OCI-LY3 (cell line): ENCODE measurements around the gene SLC25A25.
A peak's percentile ranks its signal among the peaks of the same experiment; 100 is the strongest.

Experiments used
- H2AFZ ChIP-seq: fragments of 200-600, 300-600 bp; shearing (Covaris generic); 2 replicates; pipeline ENCODE4 v1.6.0; 2014; ENCODE audit warnings: antibody characterized with exemption, low read depth, low read length
- H3K27ac ChIP-seq: fragments of 200-600, 300-600 bp; sonication (generic); 2 replicates; pipeline ENCODE4 v1.5.1; 2014; ENCODE audit warnings: mild to moderate bottlenecking, low read length, moderate library complexity, mixed read lengths
- H3K27me3 ChIP-seq: fragments of 200-600, 300-600 bp; sonication (generic); 2 replicates; pipeline ENCODE4 v1.6.1; 2014; ENCODE audit warnings: low read depth, low read length, mixed read lengths
- H3K36me3 ChIP-seq: fragments of 200-600, 300-600 bp; sonication (generic); replicated peaks from 2 replicates; pipeline ENCODE3; 2014; ENCODE audit warnings: low read depth, low read length, mixed read lengths
- H3K4me1 ChIP-seq: fragments of 300-600, 200-600 bp; sonication (generic); 2 replicates; pipeline ENCODE4 v1.6.1; 2014; ENCODE audit warnings: low read length, mixed read lengths
- H3K4me2 ChIP-seq: fragments of 200-600, 300-600 bp; sonication (generic); 2 replicates; pipeline ENCODE4 v1.6.1; 2014; ENCODE audit warnings: low read length, mixed read lengths
- H3K4me3 ChIP-seq: fragments of 300-600, 200-600 bp; sonication (generic); 2 replicates; pipeline ENCODE4 v1.5.1; 2014; ENCODE audit warnings: antibody characterized with exemption, mild to moderate bottlenecking, low read length, moderate library complexity
- H3K79me2 ChIP-seq: fragments of 300-600, 200-600 bp; shearing (Covaris generic); 2 replicates; pipeline ENCODE4 v1.6.1; 2014; ENCODE audit warnings: mild to moderate bottlenecking, low read length, mixed read lengths
- H3K9ac ChIP-seq: fragments of 300-600, 200-600 bp; shearing (Covaris generic); 2 replicates; pipeline ENCODE4 v1.6.0; 2014; ENCODE audit warnings: mild to moderate bottlenecking, low read length, moderate library complexity
- H3K9me3 ChIP-seq: fragments of 200-600, 300-600 bp; shearing (Covaris generic); 2 replicates; pipeline ENCODE4 v1.6.1; 2014; ENCODE audit warnings: low read length, mixed read lengths; ENCODE audit not compliant: insufficient read depth
- H4K20me1 ChIP-seq: fragments of 200-600, 300-600 bp; sonication (generic); 2 replicates; pipeline ENCODE4 v1.6.1; 2016; ENCODE audit warnings: low read length, mixed read lengths; ENCODE audit not compliant: insufficient read depth
- CTCF ChIP-seq: fragments of 200-600, 300-600 bp; sonication (generic); IDR thresholded peaks from 2 replicates; pipeline ENCODE4 v1.5.1; 2014; ENCODE audit warnings: antibody characterized with exemption, low read length, low read depth
- EZH2phosphoT487 ChIP-seq: fragments of 200-600 bp; shearing (Covaris generic); IDR thresholded peaks from 2 replicates; pipeline ENCODE4 v1.6.1; 2018; ENCODE audit warnings: antibody characterized with exemption, mixed run types, low read depth

Gene SLC25A25

GRCh38 chr9:128054087-128054486 lies 13.9 kb upstream of the SLC25A25 start:
- no peaks in the 10 kb centered on the region for H3K27me3 ChIP-seq
- no peaks in the 10 kb centered on the region for H3K36me3 ChIP-seq
- H2AFZ ChIP-seq = no peak overlapping the region
- no peaks in the 10 kb centered on the region for H4K20me1 ChIP-seq
- H3K4me3 ChIP-seq = no peak overlapping the region
- no peak overlapping the region for H3K9ac ChIP-seq
- 0 out of 2 replicates have a peak overlapping the region, but pooled peaks have one; percentile 9 for H3K4me2 ChIP-seq
- H3K9me3 ChIP-seq = no peaks in the 10 kb centered on the region
- H3K27ac ChIP-seq = no peak overlapping the region
- no peak for TF ChIP-seq CTCF
- TF ChIP-seq EZH2phosphoT487 = no peak
- H3K4me1 ChIP-seq = peaks cover 5% of the 10 kb centered on the region
- no peaks in the 10 kb centered on the region for H3K79me2 ChIP-seq

GRCh38 chr9:128055344-128056040 lies 12.5 kb upstream of the SLC25A25 start:
- H3K79me2 ChIP-seq = no peaks in the 10 kb centered on the region
- no peak overlapping the region for H3K9ac ChIP-seq
- TF ChIP-seq CTCF (no peak), EZH2phosphoT487 (no peak)
- peaks cover 5% of the 10 kb centered on the region for H3K4me1 ChIP-seq
- no peaks in the 10 kb centered on the region for H3K9me3 ChIP-seq
- no peak overlapping the region for H2AFZ ChIP-seq
- H3K36me3 ChIP-seq = no peaks in the 10 kb centered on the region
- H3K27me3 ChIP-seq = no peaks in the 10 kb centered on the region
- H3K4me3 ChIP-seq = no peak overlapping the region
- no peak overlapping the region for H3K27ac ChIP-seq
- H3K4me2 ChIP-seq = no peak overlapping the region
- H4K20me1 ChIP-seq = no peaks in the 10 kb centered on the region

- no peaks in the 10 kb centered on the region for H3K9me3 ChIP-seq
- H3K9ac ChIP-seq = no peak overlapping the region
- no peaks in the 10 kb centered on the region for H3K36me3 ChIP-seq
- H2AFZ ChIP-seq = no peak overlapping the region
- H3K27ac ChIP-seq = no peak overlapping the region
- H3K79me2 ChIP-seq = no peaks in the 10 kb centered on the region
- no peak overlapping the region for H3K4me2 ChIP-seq
- H3K27me3 ChIP-seq = no peaks in the 10 kb centered on the region
- peaks cover 5% of the 10 kb centered on the region for H3K4me1 ChIP-seq
- no peaks in the 10 kb centered on the region for H4K20me1 ChIP-seq
- TF ChIP-seq CTCF (no peak), EZH2phosphoT487 (no peak)
- H3K4me3 ChIP-seq = no peak overlapping the region
Observed at GRCh38 chr9:128056086-128056485, 11.9 kb upstream of the SLC25A25 start.

- no peaks in the 10 kb centered on the region for H3K27me3 ChIP-seq
- no peak overlapping the region for H3K4me3 ChIP-seq
- no peak overlapping the region for H3K27ac ChIP-seq
- no peaks in the 10 kb centered on the region for H3K79me2 ChIP-seq
- no peak overlapping the region for H3K4me2 ChIP-seq
- H2AFZ ChIP-seq = no peak overlapping the region
- TF ChIP-seq CTCF = no peak
- no peak for TF ChIP-seq EZH2phosphoT487
- H3K36me3 ChIP-seq = no peaks in the 10 kb centered on the region
- H3K9ac ChIP-seq = no peak overlapping the region
- no peaks in the 10 kb centered on the region for H3K9me3 ChIP-seq
- H3K4me1 ChIP-seq = peaks cover 5% of the 10 kb centered on the region
- no peaks in the 10 kb centered on the region for H4K20me1 ChIP-seq
Observed at GRCh38 chr9:128056887-128057723, 10.9 kb upstream of the SLC25A25 start.
